CD14-positive monocyte (primary cell): Measurements from ENCODE around the gene SPATA2. TPM values are rescaled to one million over a fixed set of nuclear protein-coding genes. Genes with fewer than 3 reads are reported as not detected.

ENCODE experiments used
- DNase-seq, 3 donors: peaks; one replicate each; pipeline ENCODE4 v3.0.0-alpha.2; 2011 to 2022
- H2AFZ ChIP-seq: 2 replicates; pipeline ENCODE4 v1.6.0; 2012; ENCODE audit warnings: mild to moderate bottlenecking, low read depth, low read length, inconsistent platforms; ENCODE audit not compliant: insufficient read depth, poor library complexity, severe bottlenecking
- H3K27ac ChIP-seq, 2 donors: 1 replicate in 1 of 2; 2 replicates in 1 of 2; pipeline ENCODE4 v1.5.1; 2012 to 2013; ENCODE audit warnings: low read length in 2 of 2, control low read depth in 1 of 2, inconsistent platforms in 1 of 2, low read depth in 1 of 2, mild to moderate bottlenecking in 1 of 2
- H3K27me3 ChIP-seq, 2 donors: one replicate each; pipeline versions ENCODE4 v1.6.0 to v1.6.1; 2011 to 2013; ENCODE audit warnings: low read length in 2 of 2; ENCODE audit not compliant: control insufficient read depth in 2 of 2, insufficient read depth in 2 of 2
- H3K36me3 ChIP-seq, 2 donors: replicated peaks in 1 of 2; 1 replicate in 1 of 2; 2 replicates in 1 of 2; pipeline versions ENCODE4 v1.5.1 to v1.6.1; 2012 to 2013; ENCODE audit warnings: low read length in 2 of 2, control low read depth in 1 of 2, inconsistent platforms in 1 of 2, mild to moderate bottlenecking in 1 of 2; ENCODE audit not compliant: insufficient read depth in 2 of 2, control insufficient read depth in 1 of 2
- H3K4me1 ChIP-seq, 2 donors: 1 replicate in 1 of 2; 2 replicates in 1 of 2; pipeline versions ENCODE4 v1.5.1 to v1.6.1; 2012 to 2013; ENCODE audit warnings: low read length in 2 of 2, control low read depth in 1 of 2, inconsistent platforms in 1 of 2, mild to moderate bottlenecking in 1 of 2, moderate library complexity in 1 of 2; ENCODE audit not compliant: insufficient read depth in 2 of 2, control insufficient read depth in 1 of 2
- H3K4me2 ChIP-seq: replicated peaks from 2 replicates; pipeline ENCODE3; 2012; ENCODE audit warnings: low read length, moderate library complexity, mild to moderate bottlenecking; ENCODE audit not compliant: poor library complexity, severe bottlenecking; ENCODE audit errors: extremely low read depth
- H3K4me3 ChIP-seq, 3 experiments: fragments of 200-600 bp in 1 of 3; sonication (generic) in 1 of 3; replicated peaks in 1 of 3; 1 replicate in 2 of 3; 2 replicates in 1 of 3; pipeline ENCODE4 v1.5.1; 2011 to 2013; ENCODE audit warnings: low read length in 3 of 3, mild to moderate bottlenecking in 3 of 3, control low read depth in 2 of 3, low read depth in 2 of 3, inconsistent platforms in 1 of 3, moderate library complexity in 1 of 3
- H3K79me2 ChIP-seq: 2 replicates; pipeline ENCODE4 v1.6.0; 2012; ENCODE audit warnings: mild to moderate bottlenecking, control low read depth, inconsistent platforms, low read length, moderate library complexity; ENCODE audit not compliant: insufficient read depth
- H3K9ac ChIP-seq: 2 replicates; pipeline ENCODE4 v1.6.0; 2017; ENCODE audit warnings: low read length, mild to moderate bottlenecking; ENCODE audit not compliant: insufficient read depth, poor library complexity, severe bottlenecking
- H3K9me3 ChIP-seq, 2 donors: replicated peaks in 1 of 2; 1 replicate in 1 of 2; 2 replicates in 1 of 2; pipeline versions ENCODE4 v1.5.1 to v1.6.1; 2012 to 2013; ENCODE audit warnings: low read length in 2 of 2, control low read depth in 1 of 2; ENCODE audit not compliant: control insufficient read depth in 1 of 2, insufficient read depth in 1 of 2
- H4K20me1 ChIP-seq: 2 replicates; pipeline ENCODE4 v1.6.0; 2012; ENCODE audit warnings: mild to moderate bottlenecking, low read length, control low read depth, moderate library complexity; ENCODE audit not compliant: insufficient read depth
- H3K27ac Mint-ChIP-seq, 7 donors: one replicate each; pipeline ENCODE4 v1.8.0; 2020; ENCODE audit warnings: mild to moderate bottlenecking in 7 of 7, mixed read lengths in 7 of 7, moderate library complexity in 6 of 7, inconsistent platforms in 2 of 7
- H3K27me3 Mint-ChIP-seq, 3 donors: one replicate each; pipeline ENCODE4 v1.8.0; 2021 to 2022; ENCODE audit warnings: low read depth in 3 of 3, mild to moderate bottlenecking in 3 of 3, mixed read lengths in 3 of 3, moderate library complexity in 3 of 3, inconsistent platforms in 1 of 3
- H3K36me3 Mint-ChIP-seq, 2 donors: one replicate each; pipeline ENCODE4 v1.8.0; 2020; ENCODE audit warnings: mixed read lengths in 2 of 2, inconsistent platforms in 1 of 2, mild to moderate bottlenecking in 1 of 2
- H3K4me1 Mint-ChIP-seq: one replicate; pipeline ENCODE4 v1.8.0; 2020; ENCODE audit warnings: mild to moderate bottlenecking, mixed read lengths
- H3K4me3 Mint-ChIP-seq, 2 donors: one replicate each; pipeline ENCODE4 v1.8.0; 2020; ENCODE audit warnings: mild to moderate bottlenecking in 2 of 2, mixed read lengths in 2 of 2, moderate library complexity in 1 of 2
- H3K9me3 Mint-ChIP-seq, 7 donors: one replicate each; pipeline ENCODE4 v1.8.0; 2020 to 2022; ENCODE audit warnings: mixed read lengths in 7 of 7, mild to moderate bottlenecking in 6 of 7, moderate library complexity in 6 of 7, inconsistent platforms in 2 of 7
- CTCF ChIP-seq: fragments of 200-600 bp; IDR thresholded peaks from one replicate; pipeline ENCODE4 v1.8.0; 2022; ENCODE audit warnings: antibody characterized with exemption, mild to moderate bottlenecking
- WGBS: methylation state at CpG from one replicate; pipeline ENCODE4 v1.1.5; 2013; ENCODE audit warnings: missing lambda C conversion rate; ENCODE audit not compliant: insufficient coverage; 5-methylcytosine and 5-hydroxymethylcytosine counted together
- intact Hi-C, 2 donors: fragments of 100-400 bp; cut with micrococcal nuclease; formaldehyde crosslinking; loops; one replicate each; pipeline versions ENCODE4 v1.15.0 to v1.15.1; 2023
- polyA plus RNA-seq, 3 donors: library from polyadenylated mRNA; depleted of rRNA in 1 of 3; unstranded in 2 of 3; stranded (reverse) in 1 of 3; fragments of 300-500 nt in 2 of 3; fragments of >200 nt in 1 of 3; fragmentation: Illumina TruSeq in 2 of 3; gene quantifications; 1 replicate in 2 of 3; 2 replicates in 1 of 3; pipeline ENCODE4 v1.2.3, GENCODE V29; 2012 to 2021

SPATA2 gene
- polyA plus RNA-seq, 3 donors, result 1.9 to 13.3 (median 3.9) TPM

- peaks cover 40% of the 10 kb centered on the region for H3K4me1 Mint-ChIP-seq
- peak overlapping the region in 2 of 7 donors; percentile 21 to 77 for H3K27ac Mint-ChIP-seq
- H3K27me3 Mint-ChIP-seq, result no peaks in the 10 kb centered on the region
- peaks cover 40% of the 10 kb centered on the region in 2 donors for H3K4me1 ChIP-seq
- no peaks in the 10 kb centered on the region for H3K27me3 ChIP-seq
- H3K4me2 ChIP-seq, result no peak overlapping the region
- H3K9ac ChIP-seq, result no peak overlapping the region
- H3K9me3 ChIP-seq, result no peaks in the 10 kb centered on the region
- H4K20me1 ChIP-seq, result no peaks in the 10 kb centered on the region
- H3K9me3 Mint-ChIP-seq, result no peaks in the 10 kb centered on the region
- no peak overlapping the region for H3K4me3 Mint-ChIP-seq
- no peaks in the 10 kb centered on the region for H3K79me2 ChIP-seq
- DNase-seq, result no peak
- H2AFZ ChIP-seq, result no peak overlapping the region
- intact Hi-C loops, result no loop called here
- no peak overlapping the region for H3K4me3 ChIP-seq
- H3K27ac ChIP-seq, result no peak overlapping the region
- WGBS, result 94% methylated on average over 28 of the region's 30 CpGs
- TF ChIP-seq CTCF, result no peak
- H3K36me3 ChIP-seq, result peaks cover 47 to 64% of the 10 kb centered on the region in 2 donors
- H3K36me3 Mint-ChIP-seq, result peaks cover 58 to 74% of the 10 kb centered on the region in 2 donors
Measured at GRCh38 chr20:49886571-49887213, 28.6 kb downstream of the SPATA2 start.

DNA sequence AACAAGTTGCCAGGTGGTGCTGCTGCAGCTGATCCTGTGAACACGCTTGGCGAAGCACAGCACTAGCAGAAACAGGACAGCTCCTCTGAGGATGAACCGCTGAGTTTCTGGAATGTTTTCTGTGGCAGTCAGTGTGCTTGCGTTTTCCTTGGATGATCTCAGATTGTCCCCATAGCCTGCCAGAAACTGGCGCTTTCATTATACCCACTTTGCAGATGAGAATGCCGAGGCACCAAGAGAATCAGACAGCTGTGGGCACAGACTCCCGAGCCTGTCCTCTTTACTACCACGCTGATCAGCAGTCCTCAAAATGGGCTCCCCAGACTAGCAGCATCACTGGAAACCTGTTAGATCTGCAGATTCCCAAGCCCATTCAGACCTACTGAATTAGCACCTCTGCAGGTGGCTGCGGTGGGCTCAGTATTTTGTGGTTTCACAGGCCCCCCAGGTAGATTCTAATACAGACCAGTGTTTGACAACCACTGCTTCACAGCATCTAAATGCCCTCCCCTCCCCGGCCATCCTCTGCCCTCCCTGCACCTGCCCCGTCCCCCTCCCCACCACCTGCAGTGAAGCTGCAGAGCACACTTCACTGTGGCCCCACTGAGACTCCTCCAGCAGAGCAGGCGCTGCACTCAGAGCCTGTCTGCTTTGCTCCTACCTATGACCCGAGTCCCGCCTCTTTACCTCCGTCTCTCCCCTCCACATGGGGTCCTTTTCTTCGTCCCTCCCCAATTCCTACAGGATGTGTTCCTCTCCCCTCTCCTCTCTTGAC is 29.6 kb downstream of the SPATA2 start:
- Histone ChIP-seq H4K20me1 (no peaks in the 10 kb centered on the region), H3K27me3 (no peaks in the 10 kb centered on the region), H3K27ac (no peak overlapping the region), H3K9me3 (no peaks in the 10 kb centered on the region), H3K4me2 (no peak overlapping the region), H2AFZ (no peak overlapping the region), H3K36me3 (peaks cover 56 to 74% of the 10 kb centered on the region in 2 donors), H3K4me3 (no peak overlapping the region), H3K9ac (no peak overlapping the region), H3K79me2 (no peaks in the 10 kb centered on the region), H3K4me1 (peaks cover 30 to 31% of the 10 kb centered on the region in 2 donors)
- H3K27ac Mint-ChIP-seq, result peak overlapping the region in 1 of 7 donors; percentile 51
- H3K4me3 Mint-ChIP-seq, result no peak overlapping the region
- H3K9me3 Mint-ChIP-seq, result no peaks in the 10 kb centered on the region
- H3K36me3 Mint-ChIP-seq, result peaks cover 66 to 80% of the 10 kb centered on the region in 2 donors
- TF ChIP-seq CTCF, result no peak
- 98% methylated on average over 15 of the region's 16 CpGs for WGBS
- intact Hi-C loops, result no loop called here
- H3K27me3 Mint-ChIP-seq, result no peaks in the 10 kb centered on the region
- no peak for DNase-seq
- H3K4me1 Mint-ChIP-seq, result peaks cover 31% of the 10 kb centered on the region
